HCT116 (cell line): ENCODE results near the gene FAHD1. TPM values are rescaled to one million over a fixed set of nuclear protein-coding genes. Genes with fewer than 3 reads are reported as not detected.

Experiments used
- ATAC-seq: fragments of 200-7000 bp; cut with Tn5 transposase; 2 replicates; pipeline ENCODE4 v1.9.1; 2020; ENCODE audit warnings: mild to moderate bottlenecking, moderate library complexity
- BruUV-seq: library from RNA; stranded (reverse); fragments of 400-500 nt; replicated peaks from 2 replicates; lab custom pipeline; 2021; lab: Mats Ljungman, UMichigan
- CTCF ChIA-PET: fragments of 300-600 bp; sonication (Branson Sonifier 250); formaldehyde crosslinking; loops from one replicate; lab custom pipeline; 2021; ENCODE audit warnings: antibody characterized with exemption; lab: Charles Lee
- POLR2A ChIA-PET: fragments of 300-600, 350-600 bp; sonication (Branson Sonifier 250); formaldehyde crosslinking; loops from one replicate; lab custom pipeline; 2021; ENCODE audit warnings: antibody characterized with exemption; lab: Charles Lee
- RAD21 ChIA-PET, 2 experiments: fragments of 300-600 bp; sonication (Branson Sonifier 250); formaldehyde crosslinking; loops; one replicate each; lab custom pipeline; 2023; ENCODE audit warnings: low total read pairs in 2 of 2; ENCODE audit not compliant: uncharacterized antibody in 2 of 2, unreplicated experiment in 2 of 2, low non-redundant PET in 1 of 2; lab: Charles Lee
- DNase-seq: peaks from one replicate; pipeline ENCODE4 v3.0.0-alpha.2; 2010; ENCODE audit warnings: low read depth, low spot score
- H2AFZ ChIP-seq: fragments of 200-600 bp; shearing (Covaris generic), sonication (generic); 2 replicates; pipeline ENCODE4 v1.6.1; 2017; ENCODE audit warnings: low read depth, mixed run types, mixed read lengths, antibody characterized with exemption, low read length; ENCODE audit not compliant: poor library complexity, severe bottlenecking
- H3K27ac ChIP-seq: 2 replicates; pipeline ENCODE4 v1.5.1; 2012; ENCODE audit warnings: low read depth, low read length
- H3K27me3 ChIP-seq: fragments of 200-600 bp; sonication (generic); 2 replicates; pipeline ENCODE4 v1.6.1; 2016; ENCODE audit warnings: mixed run types, low read length, mixed read lengths; ENCODE audit not compliant: insufficient read depth
- H3K36me3 ChIP-seq, 2 experiments: fragments of 200-500 bp in 1 of 2; fragments of 200-600 bp in 1 of 2; sonication (Bioruptor generic) in 1 of 2; sonication (generic) in 1 of 2; 2 replicates each; pipeline versions ENCODE4 v1.5.1 to v1.6.1; 2014 to 2016; ENCODE audit warnings: low read length in 2 of 2, inconsistent platforms in 1 of 2, mixed read lengths in 1 of 2, mixed run types in 1 of 2; ENCODE audit not compliant: insufficient read depth in 2 of 2, control insufficient read depth in 1 of 2
- H3K4me1 ChIP-seq, 2 experiments: fragments of 200-600 bp in 1 of 2; sonication (generic) in 1 of 2; 2 replicates each; pipeline versions ENCODE4 v1.5.1 to v1.6.1; 2012 to 2017; ENCODE audit warnings: low read length in 2 of 2, inconsistent platforms in 1 of 2, mild to moderate bottlenecking in 1 of 2, mixed read lengths in 1 of 2, mixed run types in 1 of 2, moderate library complexity in 1 of 2; ENCODE audit not compliant: insufficient read depth in 2 of 2, control insufficient read depth in 1 of 2
- H3K4me2 ChIP-seq: fragments of 200-600 bp; sonication (generic); 2 replicates; pipeline ENCODE4 v1.6.1; 2017; ENCODE audit warnings: mixed run types, low read length, mixed read lengths
- H3K4me3 ChIP-seq, 2 experiments: fragments of 200-600 bp in 1 of 2; sonication (generic) in 1 of 2; replicated peaks in 1 of 2; 2 replicates each; pipeline ENCODE4 v1.5.1; 2011 to 2016; ENCODE audit warnings: low read length in 2 of 2, control low read depth in 1 of 2, low read depth in 1 of 2, mild to moderate bottlenecking in 1 of 2, mixed read lengths in 1 of 2, mixed run types in 1 of 2
- H3K79me2 ChIP-seq: fragments of 200-600 bp; sonication (generic); 2 replicates; pipeline ENCODE4 v1.6.1; 2017; ENCODE audit warnings: mild to moderate bottlenecking, mixed run types, low read length, moderate library complexity, mixed read lengths; ENCODE audit not compliant: insufficient read depth
- H3K9ac ChIP-seq: fragments of 200-600 bp; sonication (generic); 2 replicates; pipeline ENCODE4 v1.6.1; 2016; ENCODE audit warnings: low read length, mixed read lengths
- H3K9me2 ChIP-seq: fragments of 200-600 bp; sonication (generic), shearing (Covaris generic); 2 replicates; pipeline ENCODE4 v1.6.1; 2017; ENCODE audit warnings: mixed run types, mild to moderate bottlenecking, moderate library complexity; ENCODE audit not compliant: insufficient read depth
- H3K9me3 ChIP-seq, 2 experiments: fragments of 200-500 bp in 1 of 2; fragments of 200-600 bp in 1 of 2; sonication (Bioruptor generic) in 1 of 2; sonication (generic) in 1 of 2; 2 replicates each; pipeline ENCODE4 v1.6.1; 2014 to 2017; ENCODE audit warnings: low read length in 2 of 2, mixed read lengths in 2 of 2, inconsistent platforms in 1 of 2, low read depth in 1 of 2, mild to moderate bottlenecking in 1 of 2, mixed run types in 1 of 2, moderate library complexity in 1 of 2; ENCODE audit not compliant: control insufficient read depth in 1 of 2, insufficient read depth in 1 of 2
- H4K20me1 ChIP-seq: fragments of 200-600 bp; sonication (generic), shearing (Covaris generic); 2 replicates; pipeline ENCODE4 v1.6.1; 2017; ENCODE audit warnings: mixed run types, mild to moderate bottlenecking, moderate library complexity; ENCODE audit not compliant: insufficient read depth
- ATF3 ChIP-seq: IDR thresholded peaks from 2 replicates; pipeline ENCODE4 v1.6.1; 2012
- CTCF ChIP-seq, 3 experiments: fragments of 200-600 bp in 1 of 3; sonication (generic) in 1 of 3; IDR thresholded peaks in 2 of 3; conservative IDR thresholded peaks in 1 of 3; 2 replicates each; pipeline ENCODE4 v1.5.1; 2012 to 2017; ENCODE audit warnings: low read depth in 2 of 3, low read length in 2 of 3, antibody characterized with exemption in 1 of 3, borderline replicate concordance in 1 of 3, control low read depth in 1 of 3, mild to moderate bottlenecking in 1 of 3, mixed read lengths in 1 of 3, mixed run types in 1 of 3, moderate library complexity in 1 of 3; ENCODE audit not compliant: insufficient read depth in 1 of 3
- EGR1 ChIP-seq: IDR thresholded peaks from 2 replicates; pipeline ENCODE4 v1.6.1; 2012; ENCODE audit warnings: low read depth
- ELF1 ChIP-seq: IDR thresholded peaks from 2 replicates; pipeline ENCODE4 v1.6.1; 2012; ENCODE audit warnings: low read depth, borderline replicate concordance
- FOSL1 ChIP-seq: IDR thresholded peaks from 2 replicates; pipeline ENCODE4 v1.6.1; 2012; ENCODE audit warnings: low read depth
- JUND ChIP-seq: IDR thresholded peaks from 2 replicates; pipeline ENCODE4 v1.6.1; 2012
- POLR2A ChIP-seq: IDR thresholded peaks from 2 replicates; pipeline ENCODE4 v1.7.0; 2011; ENCODE audit warnings: borderline replicate concordance; ENCODE audit not compliant: insufficient read depth, insufficient read length; ENCODE audit errors: extremely low read depth
- POLR2AphosphoS5 ChIP-seq: IDR thresholded peaks from 2 replicates; pipeline ENCODE4 v1.6.1; 2011; ENCODE audit warnings: mild to moderate bottlenecking, low read depth, low read length, moderate library complexity
- RAD21 ChIP-seq: IDR thresholded peaks from 2 replicates; pipeline ENCODE4 v1.6.1; 2012; ENCODE audit warnings: low read depth, mild to moderate bottlenecking
- REST ChIP-seq: IDR thresholded peaks from 2 replicates; pipeline ENCODE4 v1.6.1; 2012; ENCODE audit warnings: low read depth
- SIN3A ChIP-seq: IDR thresholded peaks from 2 replicates; pipeline ENCODE4 v1.6.1; 2012; ENCODE audit warnings: low read depth
- SP1 ChIP-seq: IDR thresholded peaks from 2 replicates; pipeline ENCODE4 v1.6.1; 2012; ENCODE audit warnings: low read depth
- TCF7L2 ChIP-seq: IDR thresholded peaks from 2 replicates; pipeline ENCODE4 v1.7.0; 2011; ENCODE audit warnings: borderline replicate concordance, inconsistent platforms; ENCODE audit not compliant: insufficient read depth, insufficient read length; ENCODE audit errors: extremely low read depth
- YY1 ChIP-seq: IDR thresholded peaks from 2 replicates; pipeline ENCODE4 v1.6.1; 2011; ENCODE audit warnings: low read length, low read depth, moderate library complexity, mild to moderate bottlenecking; ENCODE audit not compliant: insufficient replicate concordance; ENCODE audit errors: extremely low read depth
- ZBTB33 ChIP-seq: IDR thresholded peaks from 2 replicates; pipeline ENCODE4 v1.6.1; 2011; ENCODE audit warnings: mild to moderate bottlenecking, low read length, moderate library complexity; ENCODE audit not compliant: insufficient replicate concordance; ENCODE audit errors: extremely low read depth
- ZFX ChIP-seq: fragments of 450-650 bp; IDR thresholded peaks from 2 replicates; pipeline ENCODE4 v1.6.1; 2017
- ZNF274 ChIP-seq: fragments of 200-500 bp; sonication (Bioruptor generic); IDR thresholded peaks from 2 replicates; pipeline ENCODE4 v1.6.1; 2014; ENCODE audit warnings: mild to moderate bottlenecking, low read depth, low read length, inconsistent platforms
- intact Hi-C: fragments of 100-400 bp; cut with micrococcal nuclease; formaldehyde crosslinking; loops from 2 replicates; pipeline ENCODE4 v1.10.0; 2022
- total RNA-seq: library from RNA; stranded (reverse); gene quantifications from one replicate; pipeline ENCODE4 v1.2.1, GENCODE V29; 2021; ENCODE audit not compliant: unreplicated experiment

The FAHD1 gene
- total RNA-seq, 1 experiment from 2014 or later: 25.8 TPM

- H3K9me2 ChIP-seq: no peaks in the 10 kb centered on the region
- H3K4me2 ChIP-seq: peak within 1 kb of the TSS; percentile 97
- peak; percentile 100 for DNase-seq
- H3K4me3 ChIP-seq: peak within 1 kb of the TSS; percentile 80 to 88
- ChIA-PET CTCF (interaction anchor here (0.9 to 1.2 kb wide), 6 partner anchors 8 to 358 kb away, joined by 3 to 13 read pairs (median 5); partner anchors contain the start of genes EME2, MAPK8IP3 and MRPS34), POLR2A (interaction anchor here (1.1 to 1.4 kb wide), 5 partner anchors 11 to 373 kb away, joined by 4 to 23 read pairs (median 6); partner anchors contain the start of genes EME2, FAHD1, HAGH and MRPS34), RAD21 (no interaction called here)
- no peaks in the 10 kb centered on the region for H4K20me1 ChIP-seq
- ATAC-seq: peak; percentile 84
- H3K79me2 ChIP-seq: peaks cover 53% of the 10 kb centered on the region
- peaks cover 0 to 5% of the 10 kb centered on the region in 2 experiments; a peak in 2 of 4 replicates for H3K36me3 ChIP-seq
- H3K9ac ChIP-seq: peak within 1 kb of the TSS; percentile 97
- H3K4me1 ChIP-seq: peaks cover 0 to 22% of the 10 kb centered on the region in 2 experiments; a peak in 3 of 4 replicates
- peak within 1 kb of the TSS; percentile 78 for H3K27ac ChIP-seq
- H2AFZ ChIP-seq: no peak within 1 kb of the TSS
- BruUV-seq: no TSS peak
- no peaks in the 10 kb centered on the region for H3K9me3 ChIP-seq
- intact Hi-C loops: loop anchor here (1.0 to 2.0 kb wide), 2 partner anchors 9 to 44 kb away; partner anchors contain the start of genes FAHD1, HAGH and MRPS34
- no peaks in the 10 kb centered on the region for H3K27me3 ChIP-seq
- TF ChIP-seq POLR2A (no peak), SIN3A (peak; percentile 68), TCF7L2 (no peak), CTCF (IDR thresholded peaks at IDR 0.05 in 2 of 3, conservative IDR thresholded peaks at IDR 0.05 in 1 of 3; ENCODE audit: borderline replicate concordance in 1 of 3, insufficient read depth in 1 of 3, low read depth in 2 of 3, low read length in 2 of 3) (no peak; a peak in 1 of 6 replicates), ATF3 (no peak), FOSL1 (no peak), RAD21 (no peak), ZNF274 (no peak), ZFX (peak; percentile 63; the same call in 1 of the 2 replicates), JUND (no peak), SP1 (peak; percentile 100), YY1 (no peak), REST (no peak), ZBTB33 (no peak), EGR1 (peak; percentile 74), POLR2AphosphoS5 (peak; percentile 57; the same call in 1 of the 2 replicates), ELF1 (no peak; the same call in 1 of the 2 replicates)
Observed at GRCh38 chr16:1782408-1783264, 44.4 kb upstream of the FAHD1 start, which contains the start of the genes NUBP2 and SPSB3. TSS of gene NUBP2 (plus strand) at chr16:1782960. CDS start at chr16:1783021, 61 bp downstream. TSS of gene SPSB3 (minus strand) at chr16:1782571. CDS start at chr16:1781483, 1,088 bp downstream.
